HG03558 (cell line): ENCODE data around the gene DCC.

Experiments
- ATAC-seq: cut with Tn5 transposase; IDR thresholded peaks from one replicate; pipeline ENCODE4 v1.9.1; 2021; ENCODE audit warnings: moderate number of reproducible peaks; ENCODE audit not compliant: unreplicated experiment; ENCODE audit errors: extremely low read depth

DCC gene

DNA sequence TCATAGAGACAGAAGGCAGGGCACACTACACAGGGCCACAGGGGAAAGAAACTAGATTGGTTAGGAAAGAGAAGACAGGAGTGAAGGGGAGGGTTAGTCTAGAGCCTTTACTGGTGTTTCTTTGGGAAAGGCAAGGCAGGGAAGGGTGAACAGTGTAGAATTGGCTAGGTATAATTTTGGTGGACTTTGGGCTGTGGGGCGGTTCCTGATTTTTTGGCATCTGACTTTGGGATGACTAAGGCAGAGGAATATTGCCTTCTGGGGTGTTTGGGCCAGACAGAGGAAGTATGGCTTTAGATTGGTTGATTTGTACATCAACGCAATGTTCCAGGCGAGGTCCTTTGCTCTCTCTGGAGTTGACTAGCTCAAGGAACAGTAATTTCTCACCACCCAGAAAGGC lies 534.8 kb downstream of the DCC start:
- no peak for ATAC-seq

DNA sequence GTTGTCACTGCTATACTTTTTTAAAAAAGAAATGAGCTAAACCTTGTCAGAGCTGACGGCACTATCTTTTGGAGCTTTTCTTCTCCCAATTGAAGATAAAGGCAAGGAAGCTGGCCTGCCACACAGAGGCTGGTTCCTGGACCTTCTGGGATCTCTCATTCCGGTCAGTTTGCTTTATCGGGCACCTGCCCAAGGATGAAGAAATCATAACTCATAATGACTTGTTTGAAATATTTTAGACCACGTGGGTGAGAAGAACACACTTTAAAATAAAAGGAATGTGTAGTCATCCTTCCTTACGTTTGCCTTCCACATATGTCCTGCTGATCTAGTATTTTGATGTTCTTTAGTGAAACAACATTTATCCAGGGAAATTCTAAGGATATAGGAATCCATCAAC lies 535.7 kb downstream of the DCC start:
- no peak for ATAC-seq

DNA sequence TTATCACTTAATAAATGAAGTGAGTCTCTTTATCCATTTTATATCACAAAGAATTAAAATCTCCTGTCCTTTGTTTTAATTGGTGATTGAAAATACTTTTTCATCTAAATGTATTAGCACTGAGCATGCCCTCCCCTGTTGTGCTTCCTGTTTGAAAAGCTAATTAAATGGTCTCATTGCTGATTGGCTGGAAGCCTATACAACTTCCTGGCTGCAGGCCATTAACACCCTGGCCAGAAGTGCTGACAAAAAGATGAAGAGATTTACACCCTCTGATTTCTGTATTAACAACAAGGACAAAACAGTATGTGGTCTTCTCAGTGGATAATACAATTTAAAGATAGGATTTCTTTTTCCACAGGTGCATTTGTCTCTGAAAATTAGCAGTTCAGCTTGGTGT lies 548.0 kb downstream of the DCC start:
- ATAC-seq = no peak

DNA sequence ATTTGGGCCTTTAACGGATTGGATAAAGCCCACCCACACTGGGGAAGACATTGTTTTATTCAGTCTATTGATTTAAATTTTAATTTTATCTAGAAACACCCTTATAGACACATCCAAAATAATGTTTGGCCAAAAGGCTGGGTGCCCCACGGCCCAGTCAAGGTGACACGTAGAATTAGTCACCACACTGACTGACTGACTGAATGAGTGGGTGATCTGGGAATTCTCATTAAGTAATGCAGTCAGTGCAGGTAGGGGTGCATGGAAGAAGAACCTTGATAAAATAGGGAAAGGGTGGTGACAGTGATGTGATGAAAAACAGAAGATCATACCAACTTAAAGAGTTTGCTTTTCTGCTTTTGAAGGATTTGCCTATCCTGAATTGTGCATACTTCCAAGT lies 554.8 kb downstream of the DCC start:
- ATAC-seq = no peak

DNA sequence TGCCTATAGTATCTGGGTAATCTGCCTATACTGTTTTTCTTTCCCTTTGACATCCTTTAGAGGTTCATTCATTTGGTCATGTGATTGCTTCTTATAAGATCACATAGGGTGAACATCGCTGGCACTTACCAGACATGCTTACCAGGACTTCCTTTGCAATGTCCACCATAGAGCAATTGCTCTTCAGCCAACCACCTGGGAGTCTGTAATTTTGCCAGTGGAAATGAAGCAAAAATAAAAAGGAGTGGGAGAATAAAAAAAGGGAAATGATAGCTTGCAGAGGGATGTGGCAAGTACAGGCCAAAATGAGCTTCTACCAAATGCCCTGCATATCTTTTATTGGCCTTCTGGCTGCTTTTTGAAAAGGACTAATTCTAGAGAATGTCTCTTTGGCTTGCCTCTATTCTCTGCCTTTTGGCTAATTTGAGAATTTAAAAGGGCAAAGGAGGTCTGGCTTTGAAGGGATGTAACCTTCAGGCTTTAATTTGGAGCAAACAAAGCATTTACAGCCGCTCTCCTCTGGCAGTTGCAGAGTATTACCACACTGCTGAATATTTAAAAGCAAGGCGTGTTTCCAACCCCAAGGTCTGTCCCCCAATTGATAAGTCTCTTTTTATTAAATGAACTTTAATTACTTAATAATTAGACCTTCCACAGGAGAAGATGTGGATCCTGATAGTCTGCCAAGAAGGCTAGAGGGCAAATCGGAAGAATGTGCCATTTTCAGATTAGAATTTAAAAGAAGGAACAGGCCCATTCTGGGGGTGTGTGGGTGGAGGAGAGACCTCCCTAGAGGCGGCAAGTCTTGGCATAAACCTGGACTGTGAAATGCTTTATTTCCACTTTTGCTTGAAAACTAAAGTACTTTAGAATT lies 557.9 kb downstream of the DCC start:
- ATAC-seq = no peak

DNA sequence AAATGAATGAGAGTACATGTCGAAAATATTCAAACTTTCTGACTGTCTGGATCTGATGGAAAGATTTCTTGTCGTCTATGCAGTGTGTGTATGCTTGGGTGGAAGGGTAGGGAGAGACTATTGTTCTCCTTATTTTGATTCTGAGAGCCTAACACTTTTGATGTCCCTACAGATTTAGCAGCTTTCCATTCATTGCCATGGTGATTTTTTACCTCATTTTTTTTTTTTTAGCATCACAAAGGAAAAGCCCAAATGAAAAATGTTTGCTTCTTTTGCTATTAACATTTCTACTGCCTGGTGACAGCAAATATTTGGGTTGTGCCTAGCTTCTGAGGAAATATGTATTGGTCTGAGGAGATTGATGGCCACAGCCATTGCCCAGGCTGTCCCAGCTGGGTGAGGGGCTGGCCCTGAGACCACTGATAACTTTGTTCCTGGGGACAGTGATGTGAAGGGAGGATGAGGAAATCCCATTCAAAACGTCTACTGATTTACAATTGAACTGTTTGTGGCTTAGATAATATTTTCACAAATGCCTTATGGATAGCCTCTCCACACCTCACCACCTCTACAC lies 558.6 kb downstream of the DCC start:
- ATAC-seq = no peak

DNA sequence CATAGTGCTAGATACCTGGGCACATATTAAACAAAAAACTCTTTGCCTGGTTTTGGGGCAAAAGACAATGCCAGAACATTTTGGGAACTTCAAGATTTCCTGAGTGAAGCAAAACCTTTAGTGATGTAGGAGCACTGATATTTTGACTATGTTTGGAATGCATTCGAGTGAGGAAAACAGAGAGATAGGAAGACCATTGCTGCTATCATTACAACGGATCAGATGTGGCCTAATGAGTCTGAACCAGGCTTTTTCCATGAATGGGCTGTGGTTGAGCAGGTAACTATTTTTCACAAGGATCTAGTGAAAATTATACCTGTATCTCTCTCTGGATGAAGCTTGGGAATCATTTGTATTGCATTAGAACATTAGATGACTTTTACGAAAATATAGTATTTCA lies 562.2 kb downstream of the DCC start:
- ATAC-seq = no peak

DNA sequence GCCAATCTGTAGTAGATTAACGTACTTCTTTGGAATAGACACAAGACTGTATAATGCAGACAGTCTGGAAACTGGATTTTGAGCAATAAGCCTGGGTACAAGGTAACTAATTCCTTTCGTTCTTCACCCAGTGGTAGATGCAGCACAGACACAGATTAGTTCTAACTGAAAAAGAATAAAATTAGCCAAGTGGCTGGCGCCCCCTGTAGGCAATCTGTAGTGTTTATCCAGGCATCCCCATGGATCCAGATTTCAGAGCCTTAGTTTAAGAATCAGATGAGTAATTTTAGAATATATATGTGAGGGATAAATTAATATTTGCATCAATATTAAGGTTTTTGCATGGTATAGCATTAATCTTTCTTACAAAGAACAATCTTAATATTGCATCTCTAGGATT lies 563.9 kb downstream of the DCC start:
- no peak for ATAC-seq

DNA sequence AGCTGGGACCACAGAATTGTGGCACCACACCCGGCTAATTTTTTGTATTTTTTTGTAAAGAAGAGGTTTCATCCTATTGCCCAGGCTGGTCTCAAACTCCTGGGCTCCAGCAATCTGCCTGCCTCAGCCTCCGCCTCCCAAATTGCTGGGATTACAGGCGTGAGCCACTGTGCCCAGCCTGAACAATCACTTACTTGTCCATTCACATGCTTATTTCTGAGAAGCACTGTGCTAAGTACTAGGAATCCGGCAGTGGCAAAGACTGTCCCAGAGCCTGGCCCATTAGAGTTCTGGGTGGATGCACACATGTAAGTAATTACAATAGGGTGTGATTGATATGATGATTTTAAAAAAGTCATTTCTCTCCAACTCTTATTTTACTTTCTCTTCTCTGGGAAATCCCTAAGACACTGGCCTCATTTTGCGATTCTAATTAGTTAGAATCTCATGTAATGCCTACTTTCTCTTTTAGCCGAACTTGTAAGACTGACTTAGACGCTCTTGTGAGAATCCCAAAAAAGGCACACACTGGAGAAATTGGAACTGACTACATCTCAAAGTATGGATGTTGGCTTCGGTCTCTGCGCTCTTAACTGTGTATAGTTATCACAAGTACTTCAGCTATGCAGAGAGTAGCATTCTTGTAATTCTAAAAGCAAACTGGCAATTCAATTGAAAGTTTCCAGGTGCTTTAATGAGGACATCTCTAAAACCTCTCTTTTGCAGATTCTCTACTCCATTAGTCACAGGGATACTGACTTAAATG lies 567.7 kb downstream of the DCC start:
- no peak for ATAC-seq

DNA sequence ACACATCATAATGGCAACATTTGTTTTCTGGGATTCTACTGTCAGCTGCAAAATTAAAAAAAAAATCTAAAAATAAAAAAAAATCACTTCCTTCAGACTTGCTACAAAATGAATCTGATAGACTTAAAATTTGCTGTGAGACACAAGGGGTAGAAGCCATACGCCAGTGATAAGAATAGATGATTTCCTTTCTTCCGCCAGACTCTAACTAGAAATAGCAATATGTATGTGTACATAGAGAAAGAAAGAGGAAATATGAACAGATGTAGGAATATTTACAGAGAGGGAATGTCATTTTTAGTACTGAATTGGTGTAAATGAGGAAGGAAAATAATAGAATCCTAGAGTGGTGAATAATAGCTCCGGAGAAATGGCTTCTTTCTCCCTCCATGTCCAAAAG lies 574.2 kb downstream of the DCC start:
- no peak for ATAC-seq

DNA sequence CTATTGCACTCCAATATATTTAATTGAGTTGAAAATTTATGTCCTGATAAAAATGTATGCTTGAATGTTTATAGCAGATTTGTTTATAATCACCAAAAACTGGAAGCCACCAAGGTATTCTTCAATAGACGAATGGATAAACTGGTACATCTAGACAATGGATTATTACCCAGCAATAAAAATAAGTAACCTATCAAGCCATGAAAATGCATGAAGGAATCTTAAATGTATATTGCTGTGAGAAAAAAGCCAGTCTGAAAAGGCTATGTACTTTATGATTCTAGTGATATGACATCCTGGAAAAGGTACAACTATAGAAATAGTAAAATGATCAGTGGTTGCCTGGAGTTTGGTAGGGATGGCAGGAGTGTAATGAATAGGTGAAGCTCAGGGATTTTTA lies 580.7 kb downstream of the DCC start:
- no peak for ATAC-seq

DNA sequence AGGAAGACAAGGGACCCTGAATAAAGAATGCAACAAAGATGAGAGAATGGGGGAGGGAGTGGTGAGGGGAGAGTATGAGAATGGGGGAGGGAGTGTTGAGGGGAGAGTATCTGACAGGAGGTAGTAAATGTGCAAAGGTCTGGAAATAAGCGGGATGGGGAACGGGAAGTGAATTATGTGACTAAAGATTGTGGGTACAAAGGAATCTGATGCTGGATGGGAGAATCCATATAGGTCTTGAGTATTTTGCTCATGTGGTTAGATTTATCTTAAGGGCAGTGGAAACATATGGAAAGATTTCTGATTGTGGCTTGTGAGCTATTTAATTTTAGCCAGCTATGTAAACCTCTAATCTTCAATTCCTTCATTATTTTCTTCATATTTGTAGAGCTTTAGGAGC lies 593.4 kb downstream of the DCC start:
- no peak for ATAC-seq

DNA sequence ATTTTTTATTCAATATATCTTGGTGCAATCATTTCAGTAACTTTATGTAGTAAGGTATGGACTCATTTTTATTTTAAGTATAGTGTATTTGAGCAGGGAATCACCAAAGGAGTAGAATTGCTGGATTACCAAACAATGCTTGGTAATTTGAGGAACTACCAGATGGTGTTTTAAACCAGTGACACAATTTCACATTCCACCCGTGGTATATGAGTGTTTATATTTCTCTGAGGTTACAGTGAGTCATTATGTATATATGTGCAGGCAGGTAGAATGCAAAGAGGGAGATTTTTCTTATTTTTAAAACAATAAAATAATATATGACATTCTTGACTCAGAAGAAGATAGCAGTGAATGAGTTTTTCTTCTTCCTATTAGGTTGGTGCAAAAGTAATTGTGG lies 596.9 kb downstream of the DCC start:
- no peak for ATAC-seq

DNA sequence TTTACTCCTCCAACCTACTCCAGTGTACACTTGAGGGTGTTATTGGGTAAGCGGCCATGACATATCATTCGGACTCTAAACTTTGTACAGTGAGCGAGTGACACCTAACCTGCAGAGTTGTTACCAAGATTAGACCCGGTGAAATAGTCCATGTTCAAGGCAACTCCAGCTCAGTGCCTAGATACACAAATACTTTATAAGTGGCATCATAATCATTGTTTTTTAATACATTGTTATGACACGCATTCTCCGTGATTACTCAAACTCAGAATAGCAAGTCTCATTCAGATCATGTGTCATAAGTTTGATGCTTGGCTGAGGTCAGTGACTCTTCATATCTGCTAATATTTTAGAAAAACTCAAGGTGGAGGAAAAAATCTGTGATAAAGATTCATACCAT lies 597.8 kb downstream of the DCC start:
- ATAC-seq = no peak

DNA sequence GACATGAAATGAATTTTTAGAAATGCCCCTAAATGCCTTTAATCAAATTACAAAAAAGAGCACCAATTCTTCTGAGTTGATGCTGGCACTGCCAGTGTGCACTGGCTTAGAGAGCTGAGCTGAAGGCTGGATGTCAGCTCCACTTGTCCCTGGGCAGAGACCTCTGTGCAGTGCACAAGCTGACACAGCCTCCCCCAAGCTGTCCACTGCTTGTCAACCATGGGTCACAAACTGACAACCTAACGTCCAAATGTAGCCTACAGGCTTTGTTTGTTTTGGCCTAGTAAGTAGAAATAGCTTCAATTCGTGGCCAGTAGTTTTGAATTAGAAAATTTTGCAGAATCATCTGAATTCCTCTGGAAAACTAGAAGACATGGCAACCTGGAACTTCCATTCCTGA lies 605.6 kb downstream of the DCC start:
- no peak for ATAC-seq

DNA sequence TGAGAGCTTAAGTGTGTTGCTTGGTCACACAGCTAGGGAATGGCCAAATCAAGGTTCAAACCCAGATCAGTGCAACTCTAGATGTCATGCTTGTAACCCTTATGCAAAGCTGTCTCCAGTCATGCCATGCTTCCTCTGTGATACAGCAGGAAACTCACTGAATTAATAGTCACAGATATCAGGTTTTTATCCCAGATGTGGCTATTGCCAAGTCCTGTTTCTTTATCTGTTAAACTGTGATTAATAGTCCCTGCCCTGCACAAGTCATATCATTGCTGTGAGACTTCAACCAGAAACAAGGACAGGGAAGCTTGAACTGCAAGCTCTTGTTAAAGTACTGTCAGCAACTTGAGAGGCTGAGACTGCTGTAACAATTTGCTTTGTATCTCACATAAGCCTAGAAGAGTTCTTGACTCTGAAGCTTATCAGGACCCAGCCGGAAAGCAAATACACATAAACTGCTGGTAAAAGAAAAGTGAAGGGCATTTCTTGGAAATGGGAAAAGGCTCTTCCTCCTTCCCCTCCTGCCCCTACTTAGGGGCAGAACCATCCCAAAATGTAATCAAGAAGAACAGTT lies 609.0 kb downstream of the DCC start:
- no peak for ATAC-seq

DNA sequence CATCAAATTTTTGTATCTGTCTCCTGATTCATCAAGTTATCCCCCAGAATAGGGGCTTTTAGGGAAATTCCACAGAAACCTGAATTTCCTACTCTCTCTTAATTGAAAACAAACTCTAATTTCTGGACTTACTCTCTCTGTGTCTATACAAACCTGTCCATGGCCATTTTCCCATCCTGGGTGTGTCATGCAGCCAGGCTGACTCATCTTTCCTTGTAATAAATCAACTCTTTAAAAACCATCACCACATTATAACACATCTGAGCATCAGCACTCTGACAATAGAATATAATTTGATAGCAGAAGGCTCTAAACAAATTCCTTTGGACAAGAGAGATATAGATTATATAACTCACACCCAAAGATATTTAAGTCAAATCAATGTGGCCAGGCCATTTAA lies 610.2 kb downstream of the DCC start:
- no peak for ATAC-seq

DNA sequence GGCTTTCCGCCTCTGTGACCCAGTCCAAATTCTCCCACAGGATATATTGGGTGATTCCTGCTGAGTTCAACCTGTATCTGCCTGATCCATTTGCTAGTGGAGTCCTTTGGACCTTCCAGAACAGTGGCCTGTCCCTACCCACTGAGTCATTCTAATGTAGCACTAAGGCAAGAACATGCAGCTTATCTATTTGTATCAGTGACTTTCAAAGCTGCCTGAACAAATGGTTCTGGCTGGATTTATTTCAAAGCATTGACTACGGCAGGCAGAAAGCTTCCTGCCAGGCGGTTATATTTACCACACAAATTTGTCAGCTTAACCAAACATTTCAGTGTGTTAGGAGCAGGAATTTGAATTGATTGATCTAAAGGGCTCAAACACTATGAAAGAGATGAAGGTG lies 613.4 kb downstream of the DCC start:
- no peak for ATAC-seq

DNA sequence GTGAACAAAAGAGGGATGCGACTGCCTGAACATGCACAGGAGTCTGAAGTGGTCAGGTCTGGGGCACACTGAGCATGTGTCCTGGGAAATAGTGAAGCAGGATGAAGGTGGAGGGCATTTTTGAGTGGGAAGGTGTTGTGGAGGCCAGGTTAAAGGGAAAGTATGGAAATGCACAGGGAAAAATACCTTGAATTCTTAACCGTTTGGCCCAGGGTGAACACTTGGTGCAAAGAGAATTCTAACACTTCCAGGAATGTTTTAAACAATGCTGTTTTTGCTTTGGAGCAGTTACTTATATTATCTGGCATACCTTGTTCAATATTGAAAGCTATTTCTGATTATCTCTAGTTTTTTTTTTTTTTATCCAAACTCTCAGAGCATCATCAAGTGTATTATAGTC lies 623.5 kb downstream of the DCC start:
- no peak for ATAC-seq

DNA sequence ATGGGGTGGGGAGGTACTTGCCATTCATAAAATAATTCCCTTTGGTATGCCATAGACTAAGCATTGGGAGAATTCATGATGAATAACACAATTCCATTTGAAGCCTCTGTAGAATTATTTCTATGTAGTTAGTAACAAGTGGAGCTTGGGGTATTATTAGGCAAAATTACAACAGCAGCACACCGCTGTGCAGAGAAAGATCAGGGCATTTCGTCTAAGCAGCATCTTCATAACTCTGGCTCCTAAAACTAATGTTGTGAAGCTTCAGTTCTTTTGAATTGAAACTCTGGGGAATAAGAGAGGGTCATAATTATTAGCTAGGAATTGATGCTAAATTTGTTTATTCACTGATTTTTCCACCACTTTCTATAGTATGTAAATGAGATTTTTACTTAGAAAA lies 630.7 kb downstream of the DCC start:
- no peak for ATAC-seq

DNA sequence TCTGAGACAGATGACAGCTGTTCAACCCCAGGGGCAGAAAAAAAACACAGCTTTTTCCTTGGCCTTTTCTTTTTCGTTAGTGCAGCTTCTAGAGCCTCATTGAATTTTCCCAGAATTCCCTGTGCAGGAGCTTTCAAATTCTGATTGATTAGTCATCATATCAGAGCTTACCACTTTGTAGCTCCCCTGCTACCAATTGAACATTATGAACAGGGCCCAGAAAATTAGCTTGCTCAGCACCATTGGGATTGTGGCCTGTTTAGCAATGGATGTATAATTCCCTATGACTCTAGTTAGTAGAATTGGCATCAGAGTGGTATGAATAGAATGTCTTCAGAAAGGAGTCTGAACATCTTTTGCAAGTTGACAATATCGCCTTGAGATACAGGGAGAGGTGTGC lies 631.1 kb downstream of the DCC start:
- ATAC-seq = no peak
